Prostate gland (tissue), 2 donors: ENCODE data around the gene PC.

Source experiments
- CTCF ChIP-seq, 4 experiments: fragments of 200-600 bp in 2 of 4; fragments of 450-650 bp in 2 of 4; sonication (generic) in 2 of 4; IDR thresholded peaks; 1 replicate in 3 of 4; 2 replicates in 1 of 4; pipeline ENCODE4 v1.5.1; 2016 to 2019; ENCODE audit warnings: antibody characterized with exemption in 4 of 4, mild to moderate bottlenecking in 2 of 4, moderate library complexity in 2 of 4
- POLR2A ChIP-seq: fragments of 450-650 bp; IDR thresholded peaks from one replicate; pipeline ENCODE4 v1.6.1; 2016; ENCODE audit warnings: antibody characterized with exemption, mild to moderate bottlenecking
- POLR2AphosphoS5 ChIP-seq: sonication (generic); formaldehyde crosslinking; IDR thresholded peaks from one replicate; pipeline ENCODE4 v1.6.1; 2017; ENCODE audit warnings: antibody characterized with exemption

- TF ChIP-seq CTCF (IDR thresholded peaks at IDR 0.05) (no peak), POLR2A (no peak), POLR2AphosphoS5 (no peak)
Measured at GRCh38 chr11:66910016-66910415, 48.2 kb downstream of the PC start.
